HAP-1 (cell line): ENCODE measurements around the gene GLP2R.

Source experiments
- DNase-seq, 2 experiments: peaks; one replicate each; pipeline ENCODE4 v3.0.0-alpha.2; 2016 to 2020; ENCODE audit warnings: low spot score in 2 of 2
- H3K27me3 ChIP-seq: fragments of 250-450 bp; sonication (Bioruptor Pico); 2 replicates; pipeline ENCODE4 v1.5.1; 2020; ENCODE audit warnings: low read depth, mild to moderate bottlenecking, moderate library complexity
- H3K36me3 ChIP-seq: fragments of 250-450 bp; sonication (Bioruptor Pico); replicated peaks from 2 replicates; pipeline ENCODE4 v1.5.1; 2020; ENCODE audit warnings: mild to moderate bottlenecking
- H3K4me1 ChIP-seq: fragments of 250-450 bp; sonication (Bioruptor Pico); 2 replicates; pipeline ENCODE4 v1.5.1; 2020; ENCODE audit warnings: mild to moderate bottlenecking
- H3K4me3 ChIP-seq: fragments of 250-450 bp; sonication (Bioruptor Pico); 2 replicates; pipeline ENCODE4 v1.5.1; 2020; ENCODE audit warnings: mild to moderate bottlenecking, moderate library complexity
- H3K9me3 ChIP-seq: fragments of 250-450 bp; sonication (Bioruptor Pico); 2 replicates; pipeline ENCODE4 v1.5.1; 2020; ENCODE audit warnings: mild to moderate bottlenecking, moderate library complexity
- in situ Hi-C: fragments of 300-500 bp; cut with MboI; formaldehyde crosslinking; loops from 3 replicates; pipeline ENCODE4 v1.14.3; 2020; ENCODE audit warnings: low sequenced_read_pairs, inconsistent platforms, mixed read lengths

GLP2R gene

DNA sequence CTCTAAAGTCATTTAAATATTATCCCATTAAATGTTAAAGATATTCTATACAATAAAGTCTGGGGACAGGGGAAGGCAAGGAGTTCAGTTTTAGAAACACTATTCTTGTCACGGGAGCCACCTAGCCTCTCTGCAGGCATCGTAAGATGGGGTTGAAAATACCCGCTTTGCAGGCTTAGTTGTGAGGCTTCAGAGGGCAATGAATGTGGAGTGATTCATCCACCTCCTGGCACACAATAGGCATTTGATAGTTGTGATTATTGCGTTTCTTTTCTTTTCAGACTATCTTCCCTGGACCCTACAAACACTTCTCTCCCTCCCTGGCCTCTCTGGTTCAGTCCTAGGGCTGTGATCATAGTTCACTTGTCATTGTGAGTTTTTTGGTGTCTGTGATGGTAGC lies 19.6 kb downstream of the GLP2R start:
- in situ Hi-C loops: no loop called here
- H3K27me3 ChIP-seq: no peaks in the 10 kb centered on the region
- H3K9me3 ChIP-seq: no peaks in the 10 kb centered on the region; the same call in 1 of the 2 replicates
- H3K4me3 ChIP-seq: no peak overlapping the region
- no peaks in the 10 kb centered on the region for H3K4me1 ChIP-seq
- no peaks in the 10 kb centered on the region for H3K36me3 ChIP-seq
- DNase-seq: no peak

DNA sequence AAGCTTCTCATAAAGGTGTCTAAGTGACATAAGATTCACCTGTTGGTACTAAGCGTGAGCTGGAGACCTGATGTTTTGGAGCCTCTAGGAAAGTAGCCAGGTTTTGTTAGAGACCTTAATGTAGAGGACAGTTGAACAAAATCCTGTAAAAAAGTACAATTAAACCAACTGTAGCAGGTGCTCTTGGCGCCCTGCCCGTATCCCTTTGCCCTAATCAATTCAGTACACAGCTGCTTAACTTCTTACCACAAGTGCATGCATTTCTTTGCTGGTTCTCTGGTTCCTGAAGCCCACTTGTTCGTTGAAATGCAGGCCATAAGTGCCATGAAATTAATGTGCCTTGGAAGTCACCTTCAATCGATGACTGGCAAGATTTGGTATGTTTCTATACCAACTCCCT lies 24.4 kb downstream of the GLP2R start:
- Histone ChIP-seq H3K36me3 (no peaks in the 10 kb centered on the region), H3K4me3 (no peak overlapping the region), H3K9me3 (no peaks in the 10 kb centered on the region; the same call in 1 of the 2 replicates), H3K4me1 (no peaks in the 10 kb centered on the region), H3K27me3 (no peaks in the 10 kb centered on the region)
- in situ Hi-C loops: no loop called here
- no peak for DNase-seq

DNA sequence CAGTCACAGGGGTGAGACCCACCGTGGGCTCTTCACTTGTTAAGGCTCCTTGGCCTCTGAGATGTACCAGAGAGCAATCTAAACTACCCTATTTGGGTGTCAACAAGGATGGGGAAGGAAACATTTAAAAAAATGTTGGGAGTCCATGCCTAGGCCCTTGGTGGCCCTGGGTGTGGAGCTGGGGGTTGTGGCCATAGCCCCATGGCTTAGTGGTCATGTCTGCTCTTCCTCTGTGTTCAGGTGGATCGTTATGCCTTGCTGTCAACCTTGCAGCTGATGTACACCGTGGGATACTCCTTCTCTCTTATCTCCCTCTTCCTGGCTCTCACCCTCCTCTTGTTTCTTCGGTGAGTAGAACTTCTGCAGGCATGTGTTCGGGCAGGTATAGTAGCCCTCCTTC lies 28.5 kb downstream of the GLP2R start:
- Histone ChIP-seq H3K4me1 (no peaks in the 10 kb centered on the region), H3K27me3 (no peaks in the 10 kb centered on the region), H3K4me3 (no peak overlapping the region), H3K9me3 (no peaks in the 10 kb centered on the region), H3K36me3 (no peaks in the 10 kb centered on the region)
- in situ Hi-C loops: no loop called here
- DNase-seq: no peak

DNA sequence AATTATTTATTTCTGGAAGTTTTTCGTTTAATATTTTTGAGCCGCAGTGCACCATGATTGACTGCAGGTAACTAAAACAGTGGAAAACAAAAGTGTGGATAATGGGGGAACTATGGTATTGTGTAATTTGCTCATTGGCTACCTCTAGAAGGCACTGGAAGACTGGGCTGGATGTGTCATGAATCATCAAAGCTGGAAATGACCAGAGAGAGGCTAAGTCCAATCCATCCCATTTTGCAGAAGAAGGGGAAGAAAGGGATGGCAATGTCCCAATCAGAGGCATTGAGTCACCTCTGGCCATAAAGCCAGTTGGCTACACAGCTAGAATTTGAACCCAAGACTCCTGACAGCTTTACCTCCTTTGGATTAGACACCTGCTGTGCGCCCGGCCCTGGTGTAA lies 29.3 kb downstream of the GLP2R start:
- Histone ChIP-seq H3K27me3 (no peaks in the 10 kb centered on the region), H3K4me1 (no peaks in the 10 kb centered on the region), H3K4me3 (no peak overlapping the region), H3K36me3 (no peaks in the 10 kb centered on the region), H3K9me3 (no peaks in the 10 kb centered on the region)
- DNase-seq: no peak
- in situ Hi-C loops: no loop called here

DNA sequence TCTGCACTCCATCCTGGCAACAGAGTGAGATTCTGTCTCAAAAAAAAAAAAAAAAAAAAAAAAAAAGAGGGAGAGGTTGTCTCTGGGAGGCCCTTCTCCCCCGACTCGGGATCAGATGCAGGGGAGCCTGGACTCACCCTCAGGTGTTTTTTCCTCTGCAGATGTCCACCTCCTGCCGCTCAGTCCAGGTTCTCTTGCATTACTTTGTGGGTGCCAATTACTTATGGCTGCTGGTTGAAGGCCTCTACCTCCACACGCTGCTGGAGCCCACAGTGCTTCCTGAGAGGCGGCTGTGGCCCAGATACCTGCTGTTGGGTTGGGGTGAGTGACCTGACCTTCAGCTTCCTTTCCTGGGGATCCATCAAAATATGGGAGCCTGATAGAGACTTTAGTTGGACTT lies 34.1 kb downstream of the GLP2R start:
- in situ Hi-C loops: loop anchor here (10.0 kb wide), 1 partner anchor 45 kb away; no protein-coding TSS in a partner anchor
- H3K4me1 ChIP-seq: no peaks in the 10 kb centered on the region
- H3K9me3 ChIP-seq: no peaks in the 10 kb centered on the region
- H3K36me3 ChIP-seq: no peaks in the 10 kb centered on the region
- H3K4me3 ChIP-seq: no peak overlapping the region
- DNase-seq: no peak
- no peaks in the 10 kb centered on the region for H3K27me3 ChIP-seq

DNA sequence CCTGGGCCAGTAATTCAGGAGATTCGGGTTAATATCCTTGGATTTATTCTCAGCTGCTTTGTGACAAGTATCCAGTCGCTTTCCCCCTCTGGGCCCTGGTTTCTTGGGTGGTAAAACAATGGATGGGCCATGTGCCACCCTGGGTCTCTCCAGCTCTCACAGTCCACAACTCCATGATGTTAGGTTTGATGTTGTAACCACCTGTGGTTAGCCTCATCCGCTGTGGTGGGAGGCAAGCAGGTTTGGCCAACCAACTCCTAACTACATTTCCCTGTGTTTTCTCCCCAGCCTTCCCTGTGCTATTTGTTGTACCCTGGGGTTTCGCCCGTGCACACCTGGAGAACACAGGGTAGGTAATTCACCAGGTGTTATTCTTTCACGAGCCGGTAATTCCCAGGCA lies 35.1 kb downstream of the GLP2R start:
- Histone ChIP-seq H3K9me3 (no peaks in the 10 kb centered on the region), H3K4me1 (no peaks in the 10 kb centered on the region), H3K36me3 (no peaks in the 10 kb centered on the region), H3K4me3 (no peak overlapping the region), H3K27me3 (no peaks in the 10 kb centered on the region)
- in situ Hi-C loops: loop anchor here (10.0 kb wide), 1 partner anchor 46 kb away; no protein-coding TSS in a partner anchor
- no peak for DNase-seq

DNA sequence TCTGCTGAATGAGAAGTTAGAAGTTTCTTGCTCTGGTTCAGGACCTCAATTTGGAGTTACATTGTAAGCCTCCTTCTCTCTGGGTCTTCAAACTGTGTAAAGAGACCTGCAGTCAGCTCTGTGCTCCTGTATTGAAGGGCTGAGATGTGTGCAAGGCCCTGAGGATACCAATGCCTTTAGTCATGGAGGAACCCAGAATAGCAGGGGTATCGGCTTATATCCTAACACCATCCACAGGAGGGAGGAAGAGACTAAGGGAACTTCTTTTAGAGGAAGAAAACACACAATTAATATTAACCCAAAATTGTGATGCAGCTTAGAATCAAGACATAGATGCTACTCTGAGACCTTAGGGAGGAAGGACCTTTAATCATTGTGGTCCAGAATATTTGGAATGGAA lies 36.5 kb downstream of the GLP2R start:
- Histone ChIP-seq H3K4me3 (no peak overlapping the region), H3K4me1 (no peaks in the 10 kb centered on the region), H3K36me3 (no peaks in the 10 kb centered on the region), H3K27me3 (no peaks in the 10 kb centered on the region), H3K9me3 (no peaks in the 10 kb centered on the region)
- DNase-seq: no peak
- in situ Hi-C loops: loop anchor here (10.0 kb wide), 1 partner anchor 47 kb away; no protein-coding TSS in a partner anchor

DNA sequence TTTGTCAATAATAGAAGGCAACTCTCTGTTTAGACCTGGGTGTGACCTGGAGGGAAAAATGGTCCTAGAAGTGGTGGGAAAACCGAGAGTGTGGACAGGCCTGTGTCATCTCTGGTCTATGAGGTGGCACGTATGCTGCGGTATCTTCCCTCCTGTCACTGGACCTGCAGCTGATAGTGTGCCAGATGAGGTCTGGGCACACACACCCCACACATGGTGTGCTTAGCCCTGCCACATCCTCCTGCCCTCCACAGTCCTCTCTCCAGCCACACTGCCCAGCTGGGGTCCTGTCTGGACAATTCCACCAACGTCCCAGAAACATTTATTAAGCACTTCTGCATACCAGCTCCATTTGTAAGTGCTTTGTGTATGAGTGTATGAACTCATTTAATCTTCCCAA lies 37.2 kb downstream of the GLP2R start:
- no peaks in the 10 kb centered on the region for H3K4me1 ChIP-seq
- H3K27me3 ChIP-seq: no peaks in the 10 kb centered on the region
- no peak for DNase-seq
- H3K4me3 ChIP-seq: no peak overlapping the region
- in situ Hi-C loops: loop anchor here (10.0 kb wide), 1 partner anchor 48 kb away; no protein-coding TSS in a partner anchor
- no peaks in the 10 kb centered on the region for H3K36me3 ChIP-seq
- H3K9me3 ChIP-seq: no peaks in the 10 kb centered on the region

DNA sequence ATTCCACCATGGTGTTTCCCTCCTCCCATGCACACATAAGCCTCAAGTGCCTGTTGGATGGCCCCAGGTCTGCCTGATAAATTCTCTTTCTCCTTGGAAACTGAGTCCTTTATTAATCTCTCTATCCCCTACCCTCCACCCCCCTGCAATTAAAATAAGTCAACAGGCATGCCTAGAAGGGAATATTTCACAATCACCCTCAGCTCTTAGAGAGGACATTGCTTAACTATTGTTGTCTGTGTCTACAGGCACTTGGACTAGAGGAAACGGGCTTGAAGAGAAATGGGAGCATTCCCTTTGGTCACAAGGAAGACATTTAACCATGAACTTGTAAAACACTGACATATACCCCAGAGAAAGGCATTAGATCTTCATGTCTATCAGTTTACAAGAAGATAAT lies 39.9 kb downstream of the GLP2R start:
- Histone ChIP-seq H3K36me3 (no peaks in the 10 kb centered on the region), H3K27me3 (no peaks in the 10 kb centered on the region), H3K4me3 (no peak overlapping the region), H3K9me3 (no peaks in the 10 kb centered on the region), H3K4me1 (no peaks in the 10 kb centered on the region)
- in situ Hi-C loops: loop anchor here (10.0 kb wide), 1 partner anchor 51 kb away; no protein-coding TSS in a partner anchor
- DNase-seq: no peak

DNA sequence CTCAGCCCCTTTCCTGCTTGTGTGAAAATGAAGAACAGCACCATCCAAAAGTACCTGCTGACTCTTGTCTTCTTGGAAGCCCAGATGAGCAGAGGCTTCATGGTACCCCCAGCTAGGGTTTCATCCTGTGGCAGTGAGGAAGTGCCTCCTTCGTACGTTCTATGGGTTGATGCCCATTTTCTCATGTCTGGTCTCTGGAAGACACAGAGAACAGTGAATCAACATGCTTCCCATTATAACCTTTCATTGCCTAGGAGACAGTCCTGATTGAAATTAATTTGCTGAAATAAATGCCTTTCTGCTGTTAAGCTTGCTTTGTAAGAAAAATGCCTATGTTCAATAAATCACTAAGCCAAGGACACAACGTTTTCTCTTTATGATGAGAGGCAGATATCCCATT lies 42.8 kb downstream of the GLP2R start:
- no peaks in the 10 kb centered on the region for H3K36me3 ChIP-seq
- in situ Hi-C loops: loop anchor here (10.0 kb wide), 1 partner anchor 54 kb away; no protein-coding TSS in a partner anchor
- no peaks in the 10 kb centered on the region for H3K9me3 ChIP-seq
- no peaks in the 10 kb centered on the region for H3K4me1 ChIP-seq
- no peak for DNase-seq
- H3K27me3 ChIP-seq: no peaks in the 10 kb centered on the region
- H3K4me3 ChIP-seq: no peak overlapping the region

DNA sequence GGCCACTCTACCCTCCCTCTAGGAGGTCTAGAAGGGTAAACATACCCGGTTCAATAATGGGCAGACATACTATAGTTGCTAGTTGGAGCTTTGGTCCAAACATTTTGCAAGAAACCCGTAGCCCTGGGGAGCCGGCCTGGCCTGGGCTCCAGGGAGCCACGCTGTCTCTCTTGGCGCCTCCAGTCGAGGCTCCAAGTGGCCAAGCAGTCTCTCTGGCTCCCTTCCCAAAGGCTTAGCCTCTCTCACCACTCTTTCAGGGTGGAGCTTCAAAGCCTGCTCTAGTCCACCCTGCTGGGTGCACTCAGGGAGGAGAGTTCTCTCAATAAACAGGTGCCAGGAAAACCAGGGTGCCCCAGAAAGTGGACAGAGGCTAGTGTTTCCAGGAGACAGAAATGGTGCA lies 47.1 kb downstream of the GLP2R start:
- no peaks in the 10 kb centered on the region for H3K36me3 ChIP-seq
- no peaks in the 10 kb centered on the region for H3K27me3 ChIP-seq
- H3K9me3 ChIP-seq: no peaks in the 10 kb centered on the region
- no peak for DNase-seq
- in situ Hi-C loops: no loop called here
- no peaks in the 10 kb centered on the region for H3K4me1 ChIP-seq
- no peak overlapping the region for H3K4me3 ChIP-seq

DNA sequence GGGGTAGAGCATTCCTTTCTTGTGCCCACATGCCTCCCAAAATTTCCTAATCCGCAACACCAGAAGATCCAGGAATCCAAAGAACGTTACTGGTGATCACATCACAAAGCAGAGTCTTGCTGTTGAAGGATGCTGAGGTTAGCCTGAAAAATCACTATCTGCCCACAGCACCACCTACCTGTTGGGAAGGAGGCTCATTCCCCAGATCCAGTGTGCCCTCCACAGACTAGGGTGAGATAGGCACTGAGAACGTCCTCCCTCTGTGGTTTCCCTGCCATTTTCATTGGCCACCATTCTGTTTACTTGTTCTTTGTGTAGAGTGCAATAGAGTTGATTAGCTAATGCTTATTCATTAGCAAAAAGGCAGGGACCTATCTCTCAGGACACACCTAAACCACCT lies 49.0 kb downstream of the GLP2R start:
- Histone ChIP-seq H3K4me3 (no peak overlapping the region), H3K36me3 (no peaks in the 10 kb centered on the region), H3K4me1 (no peaks in the 10 kb centered on the region), H3K27me3 (no peaks in the 10 kb centered on the region), H3K9me3 (no peaks in the 10 kb centered on the region)
- no peak for DNase-seq
- in situ Hi-C loops: no loop called here

DNA sequence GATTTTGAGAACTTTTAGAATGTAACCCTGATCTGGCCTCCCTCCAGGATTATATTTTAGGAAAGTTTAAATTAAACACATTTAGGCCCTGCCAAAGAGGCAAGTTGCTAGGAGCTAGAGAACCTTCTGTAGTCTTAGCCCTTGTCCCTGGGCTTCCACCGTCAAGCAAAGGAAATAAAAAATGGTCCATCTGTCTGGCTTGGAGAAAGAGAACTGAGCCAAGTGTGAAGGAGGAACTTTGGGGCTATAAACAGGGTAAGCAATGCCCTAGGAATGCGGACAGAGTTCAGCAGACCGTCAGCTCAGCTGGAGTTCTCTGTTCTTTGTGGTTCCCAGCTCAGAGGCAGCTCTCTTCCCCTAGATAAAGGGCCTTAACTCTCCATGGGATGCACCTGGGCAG lies 49.7 kb downstream of the GLP2R start:
- no peaks in the 10 kb centered on the region for H3K9me3 ChIP-seq
- in situ Hi-C loops: no loop called here
- DNase-seq: no peak
- H3K4me1 ChIP-seq: no peaks in the 10 kb centered on the region
- no peaks in the 10 kb centered on the region for H3K36me3 ChIP-seq
- H3K4me3 ChIP-seq: no peak overlapping the region
- H3K27me3 ChIP-seq: no peaks in the 10 kb centered on the region

DNA sequence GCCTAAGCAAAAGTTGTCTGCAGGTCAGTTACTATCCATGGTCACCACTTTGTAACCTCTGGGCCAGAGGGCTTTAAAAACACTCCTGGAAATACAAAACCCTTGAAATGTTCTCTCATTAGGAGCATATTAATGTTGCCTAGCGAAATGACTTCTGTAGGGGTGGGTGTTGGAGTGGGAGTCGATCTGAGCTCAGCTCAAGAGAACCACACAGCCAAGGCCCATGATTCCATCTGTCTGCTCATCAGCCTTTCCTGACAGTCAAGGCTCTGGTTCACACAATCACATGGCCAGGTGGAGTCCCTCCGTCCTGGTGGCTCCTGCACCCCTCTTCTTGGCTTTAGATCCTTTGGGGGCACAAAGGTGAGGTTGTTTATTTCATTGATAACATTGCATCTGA lies 52.6 kb downstream of the GLP2R start:
- H3K4me1 ChIP-seq: no peaks in the 10 kb centered on the region
- no peak overlapping the region for H3K4me3 ChIP-seq
- H3K9me3 ChIP-seq: no peaks in the 10 kb centered on the region
- in situ Hi-C loops: no loop called here
- H3K36me3 ChIP-seq: no peaks in the 10 kb centered on the region
- H3K27me3 ChIP-seq: no peaks in the 10 kb centered on the region
- DNase-seq: no peak

DNA sequence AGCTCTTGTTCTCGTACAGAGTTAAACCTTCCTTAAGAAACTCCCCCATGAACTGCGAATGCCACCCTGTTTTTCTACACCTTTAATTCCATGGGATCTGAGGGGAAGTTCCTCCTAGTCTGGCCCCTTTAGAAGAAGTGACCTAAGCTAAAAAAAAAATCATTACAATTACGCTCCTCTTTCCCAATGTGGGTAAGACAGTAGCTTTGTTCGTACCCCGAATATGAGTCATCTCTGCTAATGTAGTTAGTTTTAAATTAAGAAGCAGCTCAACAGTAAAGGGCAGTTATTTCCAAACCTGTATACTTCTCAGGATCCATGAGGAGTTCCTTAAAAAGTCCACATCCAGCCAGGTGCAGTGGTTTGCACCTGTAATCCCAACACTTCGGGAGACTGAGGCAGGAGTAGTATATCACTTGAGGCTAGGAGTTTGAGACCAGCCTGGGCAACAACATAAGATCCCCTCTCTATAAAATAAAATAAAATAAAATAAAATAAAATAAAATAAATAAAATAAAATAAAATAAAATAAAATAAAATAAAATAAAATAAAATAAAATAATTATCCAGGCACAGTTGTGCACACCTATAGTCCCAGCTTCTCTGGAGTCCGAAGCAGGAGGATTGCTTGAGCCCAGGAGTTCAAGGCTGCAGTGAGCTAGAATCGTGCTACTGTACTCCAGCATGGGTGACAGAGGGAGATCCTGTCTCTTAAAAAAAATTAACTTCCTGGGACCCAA lies 53.2 kb downstream of the GLP2R start:
- in situ Hi-C loops: no loop called here
- DNase-seq: no peak
- Histone ChIP-seq H3K9me3 (no peaks in the 10 kb centered on the region), H3K4me3 (no peak overlapping the region), H3K36me3 (no peaks in the 10 kb centered on the region), H3K27me3 (no peaks in the 10 kb centered on the region), H3K4me1 (no peaks in the 10 kb centered on the region)
